B cell (primary cell): ENCODE measurements around the gene FBXW10.

Source experiments
- CTCF ChIP-seq: fragments of 200-600 bp; IDR thresholded peaks from one replicate; pipeline ENCODE4 v1.8.0; 2022; ENCODE audit warnings: antibody characterized with exemption, mild to moderate bottlenecking
- EZH2 ChIP-seq: IDR thresholded peaks from 2 replicates; pipeline ENCODE4 v1.6.1; 2012; ENCODE audit warnings: borderline replicate concordance, low read depth, mild to moderate bottlenecking, moderate library complexity, low read length; ENCODE audit not compliant: insufficient read depth, poor library complexity, severe bottlenecking

DNA sequence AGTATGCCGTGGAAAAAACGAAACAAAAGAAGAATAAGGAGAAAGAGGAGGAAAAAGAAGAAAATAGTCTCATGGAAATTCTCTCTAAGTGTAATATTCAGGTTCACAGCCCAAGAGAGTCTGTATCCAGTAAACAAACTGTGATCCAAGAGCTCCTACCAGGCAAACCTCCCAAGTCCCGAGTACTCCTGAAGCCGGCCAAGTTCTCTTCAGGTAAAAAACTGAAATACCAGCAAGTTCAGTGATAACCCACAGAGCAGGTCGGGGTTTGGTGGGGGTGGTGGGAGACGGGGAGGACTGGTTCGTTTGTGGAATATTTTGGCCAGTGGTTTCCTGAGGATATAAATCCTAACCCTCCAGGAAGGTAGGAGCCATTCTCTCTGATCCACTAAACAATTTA is 28.6 kb downstream of the FBXW10 start:
- TF ChIP-seq EZH2, result no peak
- no peak for TF ChIP-seq CTCF
